Measurements from ENCODE around the gene KIF26A. TPM values are rescaled to one million over a fixed set of nuclear protein-coding genes. Genes with fewer than 3 reads are reported as not detected.

The KIF26A gene
- total RNA-seq, 4 donors from 2014 or later = 3.7 to 5.3 (median 4.5) TPM

DNA sequence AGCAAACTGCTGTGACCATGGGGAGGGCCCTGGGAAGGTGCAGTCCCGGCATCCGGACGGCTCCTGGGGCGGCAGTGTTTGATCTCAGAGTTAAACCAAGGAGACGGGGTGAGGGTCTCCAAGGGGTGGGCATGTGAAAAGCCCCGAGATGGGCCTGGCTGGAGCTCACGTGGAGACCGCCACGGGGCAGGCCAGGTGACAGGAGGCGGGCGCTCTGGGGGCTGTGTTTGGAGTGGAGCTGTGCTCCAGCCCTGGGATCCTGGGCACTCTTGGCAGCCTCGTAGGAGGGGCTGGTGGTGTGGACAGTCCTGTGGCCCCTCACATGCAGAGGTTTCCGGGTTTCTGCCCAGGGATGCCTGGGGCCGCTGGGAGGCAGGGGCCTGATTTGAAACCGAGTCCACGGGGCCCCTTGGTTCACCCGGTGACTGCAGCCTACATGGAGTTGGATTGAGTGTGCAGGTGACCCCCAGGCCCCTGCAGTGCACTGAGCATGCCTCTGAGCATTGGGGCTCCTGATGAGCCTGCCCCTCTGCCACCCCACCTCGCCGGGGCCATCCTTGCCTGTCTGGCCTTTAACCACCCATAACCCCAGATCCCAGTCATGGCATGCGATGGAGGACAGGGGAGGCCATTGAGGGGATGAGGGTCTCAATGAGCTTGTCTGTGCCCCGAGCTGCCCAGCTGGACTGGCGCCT, 8.4 kb downstream of the KIF26A start:
- no peak for DNase-seq (ENCODE audit: low spot score in 2 of 2)
- 85 to 89% methylated on average over 19 of the region's 22 CpGs for WGBS, 2 donors
- no peak overlapping the region for H3K4me3 ChIP-seq (ENCODE audit: low read depth, poor library complexity, severe bottlenecking)
- no peak for TF ChIP-seq POLR2A (IDR thresholded peaks at IDR 0.05)
- TF ChIP-seq, protein P1, sequence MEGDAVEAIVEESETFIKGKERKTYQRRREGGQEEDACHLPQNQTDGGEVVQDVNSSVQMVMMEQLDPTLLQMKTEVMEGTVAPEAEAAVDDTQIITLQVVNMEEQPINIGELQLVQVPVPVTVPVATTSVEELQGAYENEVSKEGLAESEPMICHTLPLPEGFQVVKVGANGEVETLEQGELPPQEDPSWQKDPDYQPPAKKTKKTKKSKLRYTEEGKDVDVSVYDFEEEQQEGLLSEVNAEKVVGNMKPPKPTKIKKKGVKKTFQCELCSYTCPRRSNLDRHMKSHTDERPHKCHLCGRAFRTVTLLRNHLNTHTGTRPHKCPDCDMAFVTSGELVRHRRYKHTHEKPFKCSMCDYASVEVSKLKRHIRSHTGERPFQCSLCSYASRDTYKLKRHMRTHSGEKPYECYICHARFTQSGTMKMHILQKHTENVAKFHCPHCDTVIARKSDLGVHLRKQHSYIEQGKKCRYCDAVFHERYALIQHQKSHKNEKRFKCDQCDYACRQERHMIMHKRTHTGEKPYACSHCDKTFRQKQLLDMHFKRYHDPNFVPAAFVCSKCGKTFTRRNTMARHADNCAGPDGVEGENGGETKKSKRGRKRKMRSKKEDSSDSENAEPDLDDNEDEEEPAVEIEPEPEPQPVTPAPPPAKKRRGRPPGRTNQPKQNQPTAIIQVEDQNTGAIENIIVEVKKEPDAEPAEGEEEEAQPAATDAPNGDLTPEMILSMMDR (IDR thresholded peaks at IDR 0.05) = no peak
- intact Hi-C loops (cut with DNase I; ENCODE audit: low total_unique reads) = no loop called here

DNA sequence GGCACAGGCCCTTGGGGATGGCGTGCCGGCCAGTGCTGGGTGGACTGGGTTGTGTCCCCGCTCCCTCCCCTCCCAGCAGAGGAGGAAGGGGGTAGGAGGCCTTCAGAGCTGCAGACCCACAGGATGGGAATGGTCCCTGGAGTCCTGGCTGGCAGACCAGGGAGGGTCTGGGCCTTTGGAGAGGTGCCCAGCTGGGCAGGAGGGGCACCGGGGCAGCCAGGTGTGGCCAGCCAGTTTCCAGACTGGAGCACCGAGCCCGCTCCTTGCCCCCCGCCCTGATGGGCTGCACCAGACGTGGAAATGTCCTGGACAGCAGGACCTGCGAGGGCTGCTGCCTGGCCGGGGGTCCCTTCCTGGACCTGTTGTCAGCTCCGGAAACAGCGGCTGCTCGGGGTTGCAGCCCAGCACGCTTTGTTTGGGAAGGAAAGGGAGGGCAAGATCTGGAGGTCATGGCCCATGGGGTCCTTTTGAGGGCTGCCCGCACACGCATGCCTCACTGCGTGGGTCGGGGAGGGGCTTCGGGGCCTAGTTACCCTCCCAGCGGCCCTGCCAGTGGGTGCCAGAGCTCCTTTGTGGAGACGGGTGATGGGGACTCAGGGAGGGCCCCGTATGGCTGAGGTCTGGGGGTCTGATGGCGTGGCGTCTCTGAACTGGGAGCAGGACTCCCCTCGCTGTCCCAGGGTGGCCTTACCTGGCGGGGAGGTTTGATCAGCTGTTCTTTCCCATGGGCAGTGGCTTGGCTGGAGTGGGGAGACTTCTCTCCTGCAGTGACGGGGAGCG, 9.1 kb downstream of the KIF26A start:
- no peak overlapping the region for H3K4me3 ChIP-seq (ENCODE audit: low read depth, poor library complexity, severe bottlenecking)
- intact Hi-C loops (cut with DNase I; ENCODE audit: low total_unique reads) = no loop called here
- no peak for DNase-seq (ENCODE audit: low spot score in 2 of 2)
- TF ChIP-seq, protein P1 (IDR thresholded peaks at IDR 0.05) = no peak
- TF ChIP-seq POLR2A (IDR thresholded peaks at IDR 0.05) = no peak
- 73 to 83% methylated on average over 25 to 26 of the region's 28 CpGs for WGBS, 2 donors

DNA sequence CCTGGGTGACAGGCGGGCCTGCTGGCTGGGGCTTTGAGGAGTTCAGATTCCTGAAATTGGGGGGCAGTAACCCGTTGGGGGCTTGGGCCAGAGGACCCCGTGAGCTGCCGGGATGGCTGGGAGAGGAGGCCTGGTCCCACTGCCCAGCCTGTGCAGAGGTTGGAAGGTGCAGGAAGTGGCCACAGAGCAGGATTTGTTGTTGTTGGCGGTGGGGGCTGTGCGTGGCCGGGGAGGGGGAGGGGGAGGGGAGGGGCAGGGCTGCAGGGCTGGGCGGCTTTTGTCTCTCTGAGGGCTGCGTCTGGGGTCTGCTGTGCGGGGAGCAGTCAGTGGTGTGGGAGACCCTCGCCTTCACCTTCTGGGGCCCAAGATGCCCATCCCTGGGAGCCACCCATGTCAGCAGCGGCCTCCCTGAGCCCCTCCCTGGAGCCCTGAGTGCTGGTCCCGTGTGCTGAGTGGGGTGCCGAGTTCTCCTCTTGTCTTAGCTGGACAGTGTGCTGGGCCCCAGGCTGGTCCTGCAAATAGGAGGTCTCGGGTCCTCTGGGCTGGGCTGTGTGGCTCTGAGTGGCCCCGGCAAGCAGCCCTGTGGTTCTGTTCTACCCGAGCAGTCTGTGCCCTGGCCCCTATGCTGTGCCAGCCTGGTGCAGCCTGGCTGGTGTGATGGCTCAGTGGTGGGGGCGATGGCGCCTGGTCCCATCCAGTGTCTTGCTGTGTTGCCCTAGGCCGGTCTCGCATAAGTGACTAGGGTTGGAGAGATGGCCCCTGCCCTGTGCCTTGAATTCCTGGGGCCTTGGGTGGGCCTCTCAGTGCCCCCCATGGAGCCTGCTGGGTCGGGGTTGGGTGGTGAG, 10.3 kb downstream of the KIF26A start:
- 79 to 81% methylated on average over 19 to 22 of the region's 22 CpGs for WGBS, 2 donors
- H3K4me3 ChIP-seq (ENCODE audit: low read depth, poor library complexity, severe bottlenecking) = no peak overlapping the region
- TF ChIP-seq, protein P1 (IDR thresholded peaks at IDR 0.05) = no peak
- no peak for TF ChIP-seq POLR2A (IDR thresholded peaks at IDR 0.05)
- DNase-seq (ENCODE audit: low spot score in 2 of 2) = no peak
- intact Hi-C loops (cut with DNase I; ENCODE audit: low total_unique reads) = no loop called here

DNA sequence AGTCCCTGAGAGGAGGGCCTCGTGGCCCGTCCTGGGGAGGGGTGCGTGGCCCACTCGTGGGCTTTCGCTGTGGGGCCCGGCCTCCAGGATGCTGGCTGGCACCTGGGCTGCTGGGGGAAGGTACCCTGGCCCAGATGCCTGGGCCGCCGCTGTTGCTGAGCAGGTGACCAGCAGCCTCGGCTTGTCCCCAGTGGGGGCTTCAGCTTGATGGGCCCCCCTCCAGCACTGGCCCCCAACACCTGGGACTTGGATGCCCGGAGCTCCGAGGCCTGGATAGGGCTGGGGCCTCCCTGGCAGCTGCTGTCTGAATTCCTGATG, 10.8 kb downstream of the KIF26A start:
- intact Hi-C loops (cut with DNase I; ENCODE audit: low total_unique reads) = no loop called here
- H3K4me3 ChIP-seq (ENCODE audit: low read depth, poor library complexity, severe bottlenecking) = no peak overlapping the region
- 87% methylated on average over 8 of the region's 11 CpGs; no CpG with 5 or more reads in 1 of the 2 donors for WGBS, 2 donors
- DNase-seq (ENCODE audit: low spot score in 2 of 2) = no peak
- no peak for TF ChIP-seq POLR2A (IDR thresholded peaks at IDR 0.05)
- TF ChIP-seq, protein P1 (IDR thresholded peaks at IDR 0.05) = no peak

DNA sequence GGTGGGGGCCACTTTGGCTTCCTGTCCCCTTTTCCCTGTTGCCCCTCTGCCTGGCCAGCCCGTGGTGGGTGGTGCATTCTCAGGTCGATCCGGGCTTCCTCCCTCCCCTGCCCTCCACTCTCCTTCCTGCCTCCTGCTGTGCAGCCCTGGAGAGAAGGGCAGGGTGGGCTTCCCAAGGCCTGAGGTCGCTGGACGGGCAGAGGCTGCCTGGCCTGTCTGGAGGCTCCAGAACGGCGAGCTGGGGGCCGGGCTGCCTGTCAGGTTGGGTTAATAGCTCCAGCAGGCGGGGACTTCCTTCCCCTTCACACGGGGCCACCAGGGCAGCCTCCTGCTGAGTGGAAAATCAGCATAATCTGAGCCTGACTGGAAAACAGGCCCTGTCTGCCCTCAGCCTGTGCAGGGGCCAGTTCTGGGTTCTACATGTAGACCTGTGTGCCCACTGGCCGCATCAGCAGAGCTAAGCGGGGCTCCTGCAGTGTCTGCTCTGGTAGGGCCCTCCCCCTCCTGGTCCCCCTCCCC, 11.3 kb downstream of the KIF26A start:
- TF ChIP-seq POLR2A (IDR thresholded peaks at IDR 0.05) = no peak
- TF ChIP-seq, protein P1 (IDR thresholded peaks at IDR 0.05) = no peak
- intact Hi-C loops (cut with DNase I; ENCODE audit: low total_unique reads) = no loop called here
- 63 to 65% methylated on average over 10 to 12 of the region's 12 CpGs for WGBS, 2 donors
- H3K4me3 ChIP-seq (ENCODE audit: low read depth, poor library complexity, severe bottlenecking) = no peak overlapping the region
- DNase-seq (ENCODE audit: low spot score in 2 of 2) = no peak

Data from lower leg skin (tissue), 4 donors.